AG09319 (cell line): ENCODE measurements around the gene RBM39.

Experiments
- DNase-seq: peaks from one replicate; pipeline ENCODE4 v3.0.0-alpha.2; 2010; ENCODE audit warnings: low read depth; ENCODE audit errors: extremely low read depth
- CTCF ChIP-seq: IDR thresholded peaks from 2 replicates; pipeline ENCODE4 v1.5.1; 2011; ENCODE audit warnings: low read depth, mild to moderate bottlenecking, inconsistent platforms, low read length, moderate library complexity

Gene RBM39

GRCh38 chr20:35734777-35735649 lies 7.0 kb downstream of the RBM39 start:
- no peak for TF ChIP-seq CTCF
- no peak for DNase-seq

GRCh38 chr20:35734374-35734773 lies 7.7 kb downstream of the RBM39 start:
- TF ChIP-seq CTCF: no peak
- DNase-seq: no peak

GRCh38 chr20:35732644-35732982 lies 9.4 kb downstream of the RBM39 start:
- no peak for TF ChIP-seq CTCF
- DNase-seq: no peak

DNA sequence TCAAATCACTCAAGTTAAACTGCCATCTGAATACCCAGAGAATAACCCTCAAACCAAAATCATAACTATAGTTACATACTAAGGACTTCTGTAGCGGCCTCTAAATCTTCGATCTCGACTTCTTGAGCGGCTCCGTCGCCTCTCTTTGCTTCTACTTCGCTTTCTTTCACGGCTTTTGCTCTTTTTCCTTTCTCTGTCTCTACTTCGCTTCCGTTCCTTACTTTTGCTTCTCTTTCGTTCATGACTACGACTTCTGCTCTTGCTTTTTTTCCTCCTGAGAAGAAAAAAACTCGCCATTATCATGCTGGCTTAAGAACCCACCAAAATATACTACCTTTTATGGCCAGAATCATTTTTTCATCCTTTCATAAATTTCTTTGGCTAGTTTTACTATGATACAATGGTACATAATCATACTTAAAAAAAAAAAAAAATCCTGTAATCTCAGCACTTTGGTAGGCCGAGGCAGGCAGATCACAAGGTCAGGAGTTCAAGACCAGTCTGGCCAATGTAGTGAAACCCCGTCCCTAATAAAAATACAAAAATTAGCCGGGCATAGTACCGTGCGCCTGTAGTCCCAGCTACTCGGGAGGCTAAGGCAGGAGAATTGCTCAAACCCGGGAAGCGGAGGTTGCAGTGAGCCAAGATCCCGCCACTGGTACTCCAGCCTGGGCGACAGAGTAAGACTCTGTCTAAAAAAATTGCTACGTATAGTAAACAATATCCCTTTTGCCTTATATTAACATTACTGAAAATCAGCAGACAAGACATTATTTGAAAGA lies 10.0 kb downstream of the RBM39 start:
- TF ChIP-seq CTCF: no peak
- DNase-seq: no peak

GRCh38 chr20:35731469-35731788 lies 10.6 kb downstream of the RBM39 start:
- no peak for DNase-seq
- no peak for TF ChIP-seq CTCF

- TF ChIP-seq CTCF: no peak
- DNase-seq: no peak
Measured at GRCh38 chr20:35730583-35731468, 11.2 kb downstream of the RBM39 start.
